Peyer's patch (tissue), 4 donors: ENCODE measurements around the gene ATG7.

Experiments used
- POLR2A ChIP-seq, 2 donors: fragments of 450-650 bp; IDR thresholded peaks; one replicate each; pipeline ENCODE4 v1.5.1; 2017; ENCODE audit warnings: antibody characterized with exemption in 2 of 2, mild to moderate bottlenecking in 2 of 2, moderate library complexity in 2 of 2
- TF ChIP-seq, protein P1 (sequence below), 6 experiments: fragments of 450-650 bp in 4 of 6; fragments of 200-600 bp in 2 of 6; sonication (generic) in 1 of 6; IDR thresholded peaks; one replicate each; pipeline ENCODE4 v1.5.1; 2017 to 2019; ENCODE audit warnings: antibody characterized with exemption in 6 of 6, mild to moderate bottlenecking in 3 of 6, moderate library complexity in 1 of 6

- TF ChIP-seq, protein P1, sequence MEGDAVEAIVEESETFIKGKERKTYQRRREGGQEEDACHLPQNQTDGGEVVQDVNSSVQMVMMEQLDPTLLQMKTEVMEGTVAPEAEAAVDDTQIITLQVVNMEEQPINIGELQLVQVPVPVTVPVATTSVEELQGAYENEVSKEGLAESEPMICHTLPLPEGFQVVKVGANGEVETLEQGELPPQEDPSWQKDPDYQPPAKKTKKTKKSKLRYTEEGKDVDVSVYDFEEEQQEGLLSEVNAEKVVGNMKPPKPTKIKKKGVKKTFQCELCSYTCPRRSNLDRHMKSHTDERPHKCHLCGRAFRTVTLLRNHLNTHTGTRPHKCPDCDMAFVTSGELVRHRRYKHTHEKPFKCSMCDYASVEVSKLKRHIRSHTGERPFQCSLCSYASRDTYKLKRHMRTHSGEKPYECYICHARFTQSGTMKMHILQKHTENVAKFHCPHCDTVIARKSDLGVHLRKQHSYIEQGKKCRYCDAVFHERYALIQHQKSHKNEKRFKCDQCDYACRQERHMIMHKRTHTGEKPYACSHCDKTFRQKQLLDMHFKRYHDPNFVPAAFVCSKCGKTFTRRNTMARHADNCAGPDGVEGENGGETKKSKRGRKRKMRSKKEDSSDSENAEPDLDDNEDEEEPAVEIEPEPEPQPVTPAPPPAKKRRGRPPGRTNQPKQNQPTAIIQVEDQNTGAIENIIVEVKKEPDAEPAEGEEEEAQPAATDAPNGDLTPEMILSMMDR (IDR thresholded peaks at IDR 0.05): no peak
- TF ChIP-seq POLR2A (IDR thresholded peaks at IDR 0.05): no peak
Observed at GRCh38 chr3:11605398-11605797, 333.2 kb downstream of the ATG7 start.
